Colonic mucosa (tissue), 4 donors: ENCODE results near the gene SHISA8. TPM values are rescaled to one million over a fixed set of nuclear protein-coding genes. Genes with fewer than 3 reads are reported as not detected.

Experiments used
- DNase-seq: peaks from one replicate; pipeline ENCODE4 v3.0.0-alpha.2; 2020
- H3K27ac ChIP-seq: fragments of 200-600 bp; one replicate; pipeline ENCODE4 v1.8.0; 2021
- H3K27me3 ChIP-seq: fragments of 200-600 bp; one replicate; pipeline ENCODE4 v1.8.0; 2021
- H3K36me3 ChIP-seq: fragments of 200-600 bp; one replicate; pipeline ENCODE4 v1.8.0; 2021
- H3K4me1 ChIP-seq: fragments of 200-600 bp; one replicate; pipeline ENCODE4 v1.8.0; 2021; ENCODE audit warnings: mild to moderate bottlenecking
- H3K4me3 ChIP-seq: fragments of 200-600 bp; one replicate; pipeline ENCODE4 v1.8.0; 2021
- H3K9ac ChIP-seq, 2 donors: one replicate each; pipeline ENCODE4 v1.7.0; 2013; ENCODE audit warnings: control low read depth in 2 of 2, low read depth in 2 of 2, low read length in 2 of 2
- H3K9me3 ChIP-seq: fragments of 200-600 bp; one replicate; pipeline ENCODE4 v1.8.0; 2021
- CTCF ChIP-seq: fragments of 200-600 bp; IDR thresholded peaks from one replicate; pipeline ENCODE4 v1.8.0; 2022; ENCODE audit warnings: antibody characterized with exemption, mild to moderate bottlenecking
- intact Hi-C: fragments of 100-400 bp; cut with DNase I; formaldehyde crosslinking; loops from one replicate; pipeline ENCODE4 v1.14.1; 2022
- total RNA-seq, 2 donors: library from RNA; stranded (reverse); fragmentation: NEBNext Ultra II Directional in 1 of 2; extraction: Animal tissue kit (Norgen Biotek cat#: 25700) in 1 of 2; gene quantifications; one replicate each; pipeline ENCODE4 v1.2.1, GENCODE V29; 2021
- donor health status: healthy.
- donor health status: DM: no; HTN: no; CAD: no.
- donor health status: DM: no; HTN: no; CAD: no.

Gene SHISA8
- total RNA-seq, 2 donors from 2014 or later, result not detected

- H3K9ac ChIP-seq, result peak within 1 kb of the TSS; percentile 76 to 78
- intact Hi-C loops, result no loop called here
Measured at GRCh38 chr22:41946629-41947423, 32.0 kb upstream of the SHISA8 start, which contains the start of gene CENPM. CENPM (minus strand) TSS chr22:41947152; CDS start chr22:41947076, 76 bp downstream.

DNA sequence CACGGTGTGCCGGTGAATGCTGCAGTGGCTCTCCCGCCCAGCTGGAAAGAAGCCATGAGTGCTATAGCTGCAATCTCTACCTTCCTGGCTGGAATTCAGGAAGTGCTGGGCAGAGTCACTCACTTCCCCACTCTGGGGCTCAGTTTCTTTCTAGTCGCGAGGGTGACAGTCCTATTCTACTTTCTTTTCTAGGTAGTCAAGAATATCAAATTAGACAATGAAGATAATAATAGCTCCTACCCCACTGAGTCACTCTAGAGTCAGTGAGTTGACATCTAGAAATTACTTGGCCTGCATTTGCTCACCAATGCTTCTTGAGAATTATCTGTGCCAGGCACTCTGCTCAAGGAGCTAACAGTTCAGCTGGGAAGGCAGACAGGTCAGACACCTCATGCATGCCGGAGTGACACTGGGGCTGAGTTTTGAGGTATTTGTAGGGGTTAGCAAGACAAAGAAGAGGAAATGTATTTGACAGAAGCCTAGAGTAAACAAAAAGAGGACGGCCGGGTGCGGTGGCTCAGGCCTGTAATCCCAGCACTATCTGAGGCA, 28.9 kb upstream of the SHISA8 start:
- H3K27ac ChIP-seq, result peak overlapping the region; percentile 54
- no peaks in the 10 kb centered on the region for H3K36me3 ChIP-seq
- no peak overlapping the region for H3K4me3 ChIP-seq
- DNase-seq, result peak; percentile 66
- peak overlapping the region in 1 of 2 donors; percentile 48 for H3K9ac ChIP-seq
- intact Hi-C loops, result loop anchor here (5.0 kb wide), 2 partner anchors 196 to 246 kb away; partner anchors contain the start of gene MEI1
- H3K27me3 ChIP-seq, result no peaks in the 10 kb centered on the region
- peaks cover 8% of the 10 kb centered on the region for H3K4me1 ChIP-seq
- no peak for TF ChIP-seq CTCF
- H3K9me3 ChIP-seq, result no peaks in the 10 kb centered on the region

More at GRCh38 chr22:41946629-41947423, 32.0 kb upstream of the SHISA8 start, which contains the start of gene CENPM:
- Histone ChIP-seq H3K27me3 (no peaks in the 10 kb centered on the region), H3K4me3 (peak within 1 kb of the TSS; percentile 87), H3K36me3 (no peaks in the 10 kb centered on the region), H3K4me1 (peaks cover 8% of the 10 kb centered on the region), H3K27ac (no peak within 1 kb of the TSS), H3K9me3 (no peaks in the 10 kb centered on the region)
- peak; percentile 96 for DNase-seq
- no peak for TF ChIP-seq CTCF

GRCh38 chr22:41940832-41941765, 26.2 kb upstream of the SHISA8 start:
- intact Hi-C loops, result loop anchor here (2.0 to 5.0 kb wide), 3 partner anchors 118 to 244 kb away; partner anchors contain the start of gene MEI1
- Histone ChIP-seq H3K4me1 (peaks cover 8% of the 10 kb centered on the region), H3K36me3 (no peaks in the 10 kb centered on the region), H3K9ac (peak overlapping the region; percentile 51 to 77), H3K9me3 (no peaks in the 10 kb centered on the region), H3K27me3 (no peaks in the 10 kb centered on the region), H3K4me3 (no peak overlapping the region), H3K27ac (peak overlapping the region; percentile 91)
- peak; percentile 89 for DNase-seq
- TF ChIP-seq CTCF, result peak; percentile 92

GRCh38 chr22:41939981-41940831, 25.3 kb upstream of the SHISA8 start:
- Histone ChIP-seq H3K9ac (peak overlapping the region; percentile 51 to 77), H3K4me3 (no peak overlapping the region), H3K36me3 (no peaks in the 10 kb centered on the region), H3K9me3 (no peaks in the 10 kb centered on the region), H3K27ac (peak overlapping the region; percentile 91), H3K27me3 (no peaks in the 10 kb centered on the region), H3K4me1 (no peaks in the 10 kb centered on the region)
- intact Hi-C loops, result loop anchor here (2.0 to 5.0 kb wide), 3 partner anchors 117 to 243 kb away; partner anchors contain the start of gene MEI1
- TF ChIP-seq CTCF, result no peak
- DNase-seq, result peak; percentile 95
